Measurements from ENCODE around the gene CTNNA2. TPM values are rescaled to one million over a fixed set of nuclear protein-coding genes. Genes with fewer than 3 reads are reported as not detected.

The CTNNA2 gene
- total RNA-seq, 1 donor from 2014 or later, result 2.9 TPM

- Mint-ChIP-seq H3K36me3 (ENCODE audit: low read depth) (no peaks in the 10 kb centered on the region), H3K4me3 (no peak overlapping the region), H3K27ac (ENCODE audit: unreplicated experiment) (no peak overlapping the region), H3K9me3 (no peaks in the 10 kb centered on the region), H3K27me3 (ENCODE audit: low read depth) (no peaks in the 10 kb centered on the region), H3K4me1 (peaks cover 3% of the 10 kb centered on the region)
- no peak for DNase-seq (ENCODE audit: low read depth, low spot score)
- TF ChIP-seq CTCF (conservative IDR thresholded peaks at IDR 0.05), result no peak
These were observed 331.2 kb downstream of the CTNNA2 start for GRCh38 chr2:79844011-79844410.

GRCh38 chr2:79846878-79847277 is 334.0 kb downstream of the CTNNA2 start:
- Mint-ChIP-seq H3K27ac (ENCODE audit: unreplicated experiment) (no peak overlapping the region), H3K4me3 (no peak overlapping the region), H3K27me3 (ENCODE audit: low read depth) (no peaks in the 10 kb centered on the region), H3K9me3 (no peaks in the 10 kb centered on the region), H3K4me1 (peaks cover 3% of the 10 kb centered on the region), H3K36me3 (ENCODE audit: low read depth) (no peaks in the 10 kb centered on the region)
- no peak for DNase-seq (ENCODE audit: low read depth, low spot score)
- no peak for TF ChIP-seq CTCF (conservative IDR thresholded peaks at IDR 0.05)

GRCh38 chr2:79849241-79849640 is 336.4 kb downstream of the CTNNA2 start:
- Mint-ChIP-seq H3K36me3 (ENCODE audit: low read depth) (no peaks in the 10 kb centered on the region), H3K4me3 (no peak overlapping the region), H3K9me3 (no peaks in the 10 kb centered on the region), H3K27ac (ENCODE audit: unreplicated experiment) (no peak overlapping the region), H3K4me1 (peaks cover 3% of the 10 kb centered on the region), H3K27me3 (ENCODE audit: low read depth) (no peaks in the 10 kb centered on the region)
- DNase-seq (ENCODE audit: low read depth, low spot score), result no peak
- no peak for TF ChIP-seq CTCF (conservative IDR thresholded peaks at IDR 0.05)

GRCh38 chr2:79849949-79850348 is 337.1 kb downstream of the CTNNA2 start:
- no peak overlapping the region for H3K27ac Mint-ChIP-seq (ENCODE audit: unreplicated experiment)
- no peaks in the 10 kb centered on the region for H3K27me3 Mint-ChIP-seq (ENCODE audit: low read depth)
- no peaks in the 10 kb centered on the region for H3K4me1 Mint-ChIP-seq
- H3K4me3 Mint-ChIP-seq, result no peak overlapping the region
- no peaks in the 10 kb centered on the region for H3K9me3 Mint-ChIP-seq
- H3K36me3 Mint-ChIP-seq (ENCODE audit: low read depth), result no peaks in the 10 kb centered on the region
- DNase-seq (ENCODE audit: low read depth, low spot score), result no peak
- TF ChIP-seq CTCF (conservative IDR thresholded peaks at IDR 0.05), result no peak

GRCh38 chr2:79850912-79851311 is 338.1 kb downstream of the CTNNA2 start:
- H3K9me3 Mint-ChIP-seq, result no peaks in the 10 kb centered on the region
- H3K4me3 Mint-ChIP-seq, result no peak overlapping the region
- no peaks in the 10 kb centered on the region for H3K36me3 Mint-ChIP-seq (ENCODE audit: low read depth)
- no peak for DNase-seq (ENCODE audit: low read depth, low spot score)
- no peak overlapping the region for H3K27ac Mint-ChIP-seq (ENCODE audit: unreplicated experiment)
- H3K27me3 Mint-ChIP-seq (ENCODE audit: low read depth), result peaks cover 2% of the 10 kb centered on the region
- no peak for TF ChIP-seq CTCF (conservative IDR thresholded peaks at IDR 0.05)
- no peaks in the 10 kb centered on the region for H3K4me1 Mint-ChIP-seq
